Spleen (tissue), 7 donors: Measurements from ENCODE around the gene RSPO1.

ENCODE experiments used
- POLR2A ChIP-seq, 3 donors: fragments of 450-650 bp; IDR thresholded peaks; one replicate each; pipeline ENCODE4 v1.5.1; 2017; ENCODE audit warnings: antibody characterized with exemption in 3 of 3, mild to moderate bottlenecking in 1 of 3
- POLR2AphosphoS5 ChIP-seq, 3 donors: sonication (generic); formaldehyde crosslinking; IDR thresholded peaks; one replicate each; pipeline ENCODE4 v1.5.1; 2017; ENCODE audit warnings: antibody characterized with exemption in 3 of 3
- TF ChIP-seq, protein P1 (sequence below), 11 experiments: fragments of 200-600 bp in 7 of 11; fragments of 450-650 bp in 4 of 11; sonication (generic) in 4 of 11; IDR thresholded peaks in 8 of 11; conservative IDR thresholded peaks in 3 of 11; 1 replicate in 7 of 11; 2 replicates in 4 of 11; pipeline versions ENCODE4 v1.4.0 to v1.8.0; 2016 to 2021; ENCODE audit warnings: antibody characterized with exemption in 11 of 11, inconsistent platforms in 4 of 11, mild to moderate bottlenecking in 1 of 11
- donor health status: DM: no; HTN: no; CAD: no; lungs with moderate emphysema.
- donor health status: DM: no; HTN: no; CAD: no.
- donor health status: DM: no; HTN: no; CAD: no.

- TF ChIP-seq POLR2A (IDR thresholded peaks at IDR 0.05) (no peak), POLR2AphosphoS5 (IDR thresholded peaks at IDR 0.05) (no peak)
- TF ChIP-seq, protein P1, sequence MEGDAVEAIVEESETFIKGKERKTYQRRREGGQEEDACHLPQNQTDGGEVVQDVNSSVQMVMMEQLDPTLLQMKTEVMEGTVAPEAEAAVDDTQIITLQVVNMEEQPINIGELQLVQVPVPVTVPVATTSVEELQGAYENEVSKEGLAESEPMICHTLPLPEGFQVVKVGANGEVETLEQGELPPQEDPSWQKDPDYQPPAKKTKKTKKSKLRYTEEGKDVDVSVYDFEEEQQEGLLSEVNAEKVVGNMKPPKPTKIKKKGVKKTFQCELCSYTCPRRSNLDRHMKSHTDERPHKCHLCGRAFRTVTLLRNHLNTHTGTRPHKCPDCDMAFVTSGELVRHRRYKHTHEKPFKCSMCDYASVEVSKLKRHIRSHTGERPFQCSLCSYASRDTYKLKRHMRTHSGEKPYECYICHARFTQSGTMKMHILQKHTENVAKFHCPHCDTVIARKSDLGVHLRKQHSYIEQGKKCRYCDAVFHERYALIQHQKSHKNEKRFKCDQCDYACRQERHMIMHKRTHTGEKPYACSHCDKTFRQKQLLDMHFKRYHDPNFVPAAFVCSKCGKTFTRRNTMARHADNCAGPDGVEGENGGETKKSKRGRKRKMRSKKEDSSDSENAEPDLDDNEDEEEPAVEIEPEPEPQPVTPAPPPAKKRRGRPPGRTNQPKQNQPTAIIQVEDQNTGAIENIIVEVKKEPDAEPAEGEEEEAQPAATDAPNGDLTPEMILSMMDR (IDR thresholded peaks at IDR 0.05 in 8 of 11, conservative IDR thresholded peaks at IDR 0.05 in 3 of 11): no peak
These were observed 32.5 kb upstream of the RSPO1 start for GRCh38 chr1:37667023-37667671.
